Stimulated activated CD4-positive, alpha-beta T cell treated with anti-CD3 and anti-CD28 coated beads, Interleukin-12 subunit alpha, Interleukin-12 subunit beta, amount 100 ng/mL, for 48 hours (primary cell): ENCODE results near the gene CRLF2.
"Not testable (repeated sequence)": the region's sequence is repeated elsewhere in the genome, so short reads cannot be mapped to it uniquely, and the experiment has no call there.

Experiments used
- DNase-seq, 3 donors: peaks; one replicate each; pipeline ENCODE4 v3.0.0-alpha.2; 2020; ENCODE audit warnings: low read depth in 2 of 3, low spot score in 1 of 3

The CRLF2 gene

GRCh38 chrX:1212532-1212931 lies at the start of gene CRLF2:
Gene CRLF2 (minus strand): TSS chrX:1212649. CDS start chrX:1212634, 15 bp downstream.
- peak in 1 of 3 donors; percentile 21 for DNase-seq

GRCh38 chrX:1261771-1262170 lies 49.3 kb upstream of the CRLF2 start:
- not testable (repeated sequence) for DNase-seq

- no peak for DNase-seq
Observed at GRCh38 chrX:1261285-1261684, 48.8 kb upstream of the CRLF2 start.

DNA sequence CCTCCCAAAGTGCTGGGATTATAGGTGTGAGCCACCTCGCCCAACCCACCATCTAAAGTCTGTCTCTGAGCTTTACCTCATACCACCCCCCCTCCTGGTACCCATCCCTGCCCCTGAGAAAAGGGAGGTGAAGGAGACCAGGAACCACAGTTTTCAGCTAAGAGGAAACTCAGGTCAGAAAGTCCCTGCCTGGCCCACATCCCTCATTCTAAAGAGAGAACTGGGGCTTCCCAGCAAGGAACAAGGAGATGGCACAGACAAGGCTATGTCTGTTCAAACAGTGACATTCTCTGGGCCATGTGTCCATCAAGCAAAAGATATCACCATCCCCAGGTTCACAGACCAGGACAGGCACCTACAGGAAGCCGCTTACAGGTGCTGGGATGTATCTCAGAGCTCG lies 40.4 kb upstream of the CRLF2 start:
- no peak for DNase-seq

- no peak for DNase-seq
Observed at GRCh38 chrX:1249101-1249887, 36.8 kb upstream of the CRLF2 start.

- no peak for DNase-seq
Observed at GRCh38 chrX:1248331-1249061, 36.0 kb upstream of the CRLF2 start.

- DNase-seq: peak; percentile 81 to 93 (median 83)
Observed at GRCh38 chrX:1246816-1247215, 34.4 kb upstream of the CRLF2 start.

GRCh38 chrX:1244164-1245076 lies 32.0 kb upstream of the CRLF2 start:
- no peak for DNase-seq

GRCh38 chrX:1242891-1243402 lies 30.5 kb upstream of the CRLF2 start:
- DNase-seq: no peak

- not testable (repeated sequence) for DNase-seq
Observed at GRCh38 chrX:1240551-1240950, 28.1 kb upstream of the CRLF2 start.

DNA sequence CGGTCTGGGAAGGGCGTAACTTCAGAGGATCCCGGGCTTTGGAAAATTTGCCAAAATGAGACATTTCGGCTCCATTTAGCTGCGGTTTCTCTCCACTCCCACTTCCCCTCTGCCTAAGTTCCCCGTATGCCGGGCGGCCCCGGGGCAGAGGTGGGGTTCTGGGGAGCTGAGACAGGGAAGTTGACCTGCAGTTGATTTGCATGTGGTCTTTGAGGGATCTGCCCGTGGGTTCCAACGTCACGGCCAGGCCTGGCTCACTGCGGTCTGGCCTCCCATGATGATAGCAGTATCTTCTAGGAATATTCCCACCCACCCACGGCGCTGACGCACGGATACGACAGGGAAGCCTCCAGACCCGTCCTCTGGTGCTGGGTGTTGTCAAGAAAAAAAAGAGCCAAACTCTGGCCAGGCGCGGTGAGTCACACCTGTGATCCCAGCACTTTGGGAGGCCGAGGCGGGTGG lies 27.3 kb upstream of the CRLF2 start:
- DNase-seq: no peak

GRCh38 chrX:1231850-1232465 lies 19.5 kb upstream of the CRLF2 start:
- DNase-seq: no peak

- not testable (repeated sequence) for DNase-seq
Observed at GRCh38 chrX:1228101-1228500, 15.7 kb upstream of the CRLF2 start.

DNA sequence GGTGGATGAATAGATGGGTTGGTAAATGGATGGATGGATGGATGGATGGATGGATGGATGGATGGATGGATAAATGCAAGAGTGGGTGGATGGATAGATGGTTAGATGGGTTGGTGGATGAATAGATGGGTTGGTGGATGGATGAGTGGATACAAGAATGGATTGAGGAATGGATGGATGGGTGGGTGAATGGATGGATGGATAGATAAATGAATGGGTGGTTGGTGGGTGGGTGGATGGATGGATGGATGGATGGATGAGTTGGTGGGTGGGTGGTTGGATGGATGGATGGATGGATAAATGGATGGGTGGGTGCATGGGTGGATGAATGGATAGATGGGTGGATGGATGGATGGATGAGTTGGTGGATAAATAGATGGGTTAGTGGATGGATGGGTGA lies 13.8 kb upstream of the CRLF2 start:
- DNase-seq: no peak

GRCh38 chrX:1224954-1225353 lies 12.5 kb upstream of the CRLF2 start:
- no peak for DNase-seq

GRCh38 chrX:1223242-1223600 lies 10.8 kb upstream of the CRLF2 start:
- DNase-seq: no peak

- DNase-seq: no peak
Observed at GRCh38 chrX:1222531-1223241, 10.2 kb upstream of the CRLF2 start.

- no peak for DNase-seq
Observed at GRCh38 chrX:1221296-1221845, 8.9 kb upstream of the CRLF2 start.

DNA sequence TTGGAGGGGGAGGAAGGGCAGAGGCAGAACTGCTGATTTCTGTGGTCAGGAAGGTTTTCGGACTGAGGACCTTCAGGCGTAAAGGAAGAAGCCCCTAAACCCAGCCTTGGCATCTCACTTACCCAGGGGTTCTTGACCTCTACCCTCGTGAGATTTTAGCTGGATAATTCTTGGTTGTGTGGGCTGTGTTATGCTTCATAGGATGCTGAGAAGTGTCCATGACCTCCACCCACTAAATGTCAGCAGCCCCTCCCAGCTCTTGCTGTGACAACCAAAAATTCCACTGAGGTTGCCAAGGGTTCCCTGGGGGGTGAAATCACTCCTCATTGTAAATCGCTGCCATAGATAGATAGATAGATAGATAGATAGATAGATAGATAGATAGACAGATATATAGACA lies 5.8 kb upstream of the CRLF2 start:
- no peak for DNase-seq
